ENCODE data around the gene SLC35E4. TPM values are rescaled to one million over a fixed set of nuclear protein-coding genes. Genes with fewer than 3 reads are reported as not detected.

The SLC35E4 gene
- polyA plus RNA-seq, 1 of the 3 experiments (the other 2 are of a cell fraction), result 2.8 TPM

GRCh38 chr22:30648825-30649224 is 13.2 kb downstream of the SLC35E4 start:
- Histone ChIP-seq H4K20me1 (ENCODE audit: insufficient read depth) (no peaks in the 10 kb centered on the region), H3K4me2 (peak overlapping the region; percentile 54; the same call in 1 of the 2 replicates), H3F3A (replicated peaks; ENCODE audit: insufficient read depth) (peaks cover 17% of the 10 kb centered on the region), H3K4me3 (ENCODE audit: low read depth in 2 of 2, low read length in 1 of 2) (no peak overlapping the region), H3K4me1 (ENCODE audit: control insufficient read depth in 1 of 2, insufficient read depth in 2 of 2, low read depth in 1 of 2, low read length in 1 of 2) (peaks cover 3 to 8% of the 10 kb centered on the region in 2 experiments; a peak in 2 of 4 replicates), H3K27me3 (ENCODE audit: insufficient read depth) (no peaks in the 10 kb centered on the region), H3K79me2 (ENCODE audit: insufficient read depth) (peaks cover 26% of the 10 kb centered on the region), H3K9me3 (no peaks in the 10 kb centered on the region), H3K27ac (ENCODE audit: low read depth in 2 of 2, low read length in 1 of 2) (peak overlapping the region in 1 of 2 experiments; percentile 78; a peak in 2 of 4 replicates), H2AFZ (ENCODE audit: low read depth) (no peak overlapping the region), H3K9ac (no peak overlapping the region), H3K9me2 (no peaks in the 10 kb centered on the region), H3K36me3 (replicated peaks in 1 of 2; ENCODE audit: control insufficient read depth in 1 of 2, insufficient read depth in 2 of 2, low read length in 1 of 2) (no peaks in the 10 kb centered on the region)
- ChIA-PET POLR2A (no interaction called here), CTCF (interaction anchor here (1.3 to 1.9 kb wide), 2 partner anchors 14 to 15 kb away, joined by 4 to 6 read pairs; no protein-coding TSS in a partner anchor)
- WGBS (ENCODE audit: low lambda C conversion rate), result 100% methylated on average over 1 of the region's 3 CpGs
- DNase-seq, result no peak
- TF ChIP-seq YY1 (IDR thresholded peaks at IDR 0.05; ENCODE audit: low read depth) (no peak), TEAD4 (IDR thresholded peaks at IDR 0.05; ENCODE audit: borderline replicate concordance, insufficient read depth) (no peak), USF1 (IDR thresholded peaks at IDR 0.05; ENCODE audit: borderline replicate concordance, low read depth) (no peak), RAD21 (IDR thresholded peaks at IDR 0.05; ENCODE audit: low read length) (no peak), GABPA (IDR thresholded peaks at IDR 0.05; ENCODE audit: low read depth) (no peak), TAF1 (IDR thresholded peaks at IDR 0.05; ENCODE audit: borderline replicate concordance, low read depth, low read length) (no peak), SMC3 (IDR thresholded peaks at IDR 0.05; ENCODE audit: low read depth, low read length) (no peak), GATA2 (CRISPR knock-in tag; IDR thresholded peaks at IDR 0.05) (no peak), MEF2A (IDR thresholded peaks at IDR 0.05; ENCODE audit: borderline replicate concordance, low read depth) (no peak)

- WGBS (ENCODE audit: low lambda C conversion rate), result 13% methylated on average over 3 of the region's 7 CpGs
- POLR2A ChIA-PET, result no interaction called here
- TF ChIP-seq EP300 (IDR thresholded peaks at IDR 0.05; ENCODE audit: borderline replicate concordance in 1 of 2, low read depth in 1 of 2, low read length in 1 of 2) (peak in 1 of 2 experiments; percentile 41; a peak in 1 of 4 replicates), CTCF (IDR thresholded peaks at IDR 0.05) (peak; percentile 44), MAX (IDR thresholded peaks at IDR 0.05; ENCODE audit: low read depth) (peak; percentile 53), MEF2A (IDR thresholded peaks at IDR 0.05; ENCODE audit: borderline replicate concordance, low read depth) (no peak), EZH2phosphoT487 (IDR thresholded peaks at IDR 0.05; ENCODE audit: borderline replicate concordance, low read depth) (no peak), RFX5 (IDR thresholded peaks at IDR 0.05; ENCODE audit: low read length) (no peak), TCF12 (IDR thresholded peaks at IDR 0.05) (peak; percentile 61), PBX3 (IDR thresholded peaks at IDR 0.05) (peak; percentile 67; the same call in 1 of the 2 replicates), YY1 (IDR thresholded peaks at IDR 0.05; ENCODE audit: low read depth) (no peak), NRF1 (IDR thresholded peaks at IDR 0.05; ENCODE audit: low read depth, low read length) (no peak), CHD2 (IDR thresholded peaks at IDR 0.05; ENCODE audit: low read length, partially characterized antibody) (no peak), SIN3A (IDR thresholded peaks at IDR 0.05; ENCODE audit: borderline replicate concordance, low read depth, low read length) (no peak), IRF3 (IDR thresholded peaks at IDR 0.05; ENCODE audit: low read depth, low read length) (no peak), TEAD4 (IDR thresholded peaks at IDR 0.05; ENCODE audit: borderline replicate concordance, insufficient read depth) (no peak), NFIC (IDR thresholded peaks at IDR 0.05; ENCODE audit: borderline replicate concordance) (peak; percentile 48; the same call in 1 of the 2 replicates), USF1 (IDR thresholded peaks at IDR 0.05; ENCODE audit: borderline replicate concordance, low read depth) (no peak)
Observed at GRCh38 chr22:30649430-30650007, 13.9 kb downstream of the SLC35E4 start.

More at GRCh38 chr22:30649430-30650007, 13.9 kb downstream of the SLC35E4 start:
- CTCF ChIA-PET, result interaction anchor here (0.6 to 1.9 kb wide), 2 partner anchors 14 to 15 kb away, joined by 3 to 6 read pairs; partner anchors contain the start of gene SLC35E4
- peaks cover 13% of the 10 kb centered on the region for H3F3A ChIP-seq (replicated peaks; ENCODE audit: insufficient read depth)
- no peak overlapping the region for H2AFZ ChIP-seq (ENCODE audit: low read depth)
- no peak overlapping the region for H3K4me3 ChIP-seq (ENCODE audit: low read depth in 2 of 2, low read length in 1 of 2)
- H3K79me2 ChIP-seq (ENCODE audit: insufficient read depth), result peaks cover 26% of the 10 kb centered on the region
- H3K36me3 ChIP-seq (replicated peaks in 1 of 2; ENCODE audit: control insufficient read depth in 1 of 2, insufficient read depth in 2 of 2, low read length in 1 of 2), result no peaks in the 10 kb centered on the region
- H3K4me1 ChIP-seq (ENCODE audit: control insufficient read depth in 1 of 2, insufficient read depth in 2 of 2, low read depth in 1 of 2, low read length in 1 of 2), result peaks cover 3 to 5% of the 10 kb centered on the region in 2 experiments; a peak in 1 of 4 replicates
- peak overlapping the region; percentile 54; the same call in 1 of the 2 replicates for H3K4me2 ChIP-seq
- no peaks in the 10 kb centered on the region for H3K9me2 ChIP-seq
- DNase-seq, result no peak
- peak overlapping the region in 1 of 2 experiments; percentile 78; a peak in 2 of 4 replicates for H3K27ac ChIP-seq (ENCODE audit: low read depth in 2 of 2, low read length in 1 of 2)
- no peaks in the 10 kb centered on the region for H4K20me1 ChIP-seq (ENCODE audit: insufficient read depth)
- H3K27me3 ChIP-seq (ENCODE audit: insufficient read depth), result no peaks in the 10 kb centered on the region
- H3K9me3 ChIP-seq, result no peaks in the 10 kb centered on the region
- no peak overlapping the region for H3K9ac ChIP-seq
